GM19023 (cell line): ENCODE data around the gene SGPP1.
A peak's percentile ranks its signal among the peaks of the same experiment; 100 is the strongest.
"Not testable (repeated sequence)": the region's sequence is repeated elsewhere in the genome, so short reads cannot be mapped to it uniquely, and the experiment has no call there.

Source experiments
- ATAC-seq: cut with Tn5 transposase; IDR thresholded peaks from one replicate; pipeline ENCODE4 v1.9.1; 2021; ENCODE audit warnings: mild to moderate bottlenecking, moderate library complexity; ENCODE audit not compliant: unreplicated experiment

Gene SGPP1, protein sequence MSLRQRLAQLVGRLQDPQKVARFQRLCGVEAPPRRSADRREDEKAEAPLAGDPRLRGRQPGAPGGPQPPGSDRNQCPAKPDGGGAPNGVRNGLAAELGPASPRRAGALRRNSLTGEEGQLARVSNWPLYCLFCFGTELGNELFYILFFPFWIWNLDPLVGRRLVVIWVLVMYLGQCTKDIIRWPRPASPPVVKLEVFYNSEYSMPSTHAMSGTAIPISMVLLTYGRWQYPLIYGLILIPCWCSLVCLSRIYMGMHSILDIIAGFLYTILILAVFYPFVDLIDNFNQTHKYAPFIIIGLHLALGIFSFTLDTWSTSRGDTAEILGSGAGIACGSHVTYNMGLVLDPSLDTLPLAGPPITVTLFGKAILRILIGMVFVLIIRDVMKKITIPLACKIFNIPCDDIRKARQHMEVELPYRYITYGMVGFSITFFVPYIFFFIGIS

DNA sequence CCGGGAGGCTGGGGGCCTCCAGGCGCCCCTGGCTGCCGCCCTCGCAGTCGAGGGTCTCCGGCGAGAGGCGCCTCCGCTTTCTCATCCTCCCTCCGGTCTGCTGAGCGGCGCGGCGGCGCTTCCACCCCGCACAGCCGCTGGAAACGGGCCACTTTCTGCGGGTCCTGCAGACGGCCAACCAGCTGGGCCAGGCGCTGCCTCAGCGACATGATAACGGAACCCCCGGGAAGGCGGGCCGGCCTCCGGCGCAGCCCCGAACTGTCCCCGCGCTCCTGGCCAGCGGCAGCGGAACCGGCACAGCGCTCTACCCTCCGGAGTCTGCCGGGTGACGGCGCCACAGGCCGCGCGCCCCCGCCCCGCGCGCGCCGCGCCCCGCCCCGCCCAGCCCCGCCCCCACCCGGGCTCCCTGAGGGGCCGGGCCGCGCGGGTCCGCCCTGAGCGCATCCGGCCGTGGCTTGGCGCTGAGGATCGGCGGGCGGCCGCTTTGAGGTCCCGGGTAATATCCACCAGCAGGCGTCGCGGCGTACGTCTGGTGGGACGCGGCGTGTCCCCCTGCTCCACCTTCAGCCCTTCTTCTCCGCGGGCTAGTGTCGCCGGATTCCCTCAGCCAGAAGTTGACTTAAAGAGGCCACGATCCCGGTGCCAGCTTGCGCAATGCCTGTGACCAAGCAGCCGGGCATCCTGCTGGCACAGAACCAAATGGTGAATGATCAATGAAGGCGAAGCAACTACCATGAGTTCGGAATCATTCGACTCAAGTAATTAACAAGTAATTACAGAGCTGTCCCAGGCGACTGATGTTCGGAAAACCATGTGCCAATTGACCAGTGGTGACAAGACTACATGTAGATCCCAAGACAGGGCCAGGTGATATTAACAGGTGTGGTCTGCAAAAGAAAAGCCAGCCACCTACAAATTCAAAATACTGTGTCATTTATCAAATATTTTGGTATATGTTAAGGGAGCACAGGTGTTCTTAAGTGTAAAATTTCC is at the start of gene SGPP1:
TSS of gene SGPP1 (minus strand) at position 330 of the 993 bp plus-strand sequence. CDS start at position 209, 121 bp downstream.
- peak; percentile 89 for ATAC-seq

DNA sequence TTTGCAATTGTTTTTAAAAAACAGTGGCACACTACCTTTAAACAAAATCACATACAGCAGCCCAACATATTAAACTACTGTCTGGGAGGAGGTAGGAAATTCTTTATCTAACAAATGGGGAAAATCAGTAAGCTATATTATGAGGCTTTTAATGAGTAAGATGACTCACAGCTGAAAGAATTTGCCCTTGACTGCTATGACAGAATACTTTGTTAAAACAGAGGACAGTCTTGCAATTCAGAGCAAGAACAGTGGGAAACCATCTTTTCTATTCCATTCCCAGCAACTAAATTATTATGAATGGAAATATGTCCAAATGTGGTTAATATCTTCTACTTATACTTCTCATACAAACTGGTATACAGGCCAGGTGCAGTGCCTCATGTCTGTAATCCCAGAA is 49.2 kb upstream of the SGPP1 start:
- no peak for ATAC-seq

DNA sequence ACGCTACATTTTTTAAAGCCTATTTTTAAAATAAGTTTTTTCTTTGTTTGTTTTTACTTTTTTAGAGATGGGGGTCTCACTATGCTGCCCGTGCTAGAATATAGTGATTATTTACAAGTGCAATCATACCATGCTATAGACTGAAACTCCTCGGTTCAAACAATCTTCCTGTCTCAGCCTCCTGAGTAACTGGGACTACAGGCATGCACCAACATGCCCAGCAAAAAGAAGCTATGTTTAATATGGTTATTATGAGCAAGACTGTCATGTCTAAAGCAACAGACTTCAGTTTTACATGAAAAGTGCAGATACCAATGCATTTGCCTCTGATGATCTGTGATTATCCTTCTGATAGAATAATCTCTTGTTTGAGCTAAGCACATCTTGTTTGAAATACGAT is 45.6 kb upstream of the SGPP1 start:
- ATAC-seq, result no peak

DNA sequence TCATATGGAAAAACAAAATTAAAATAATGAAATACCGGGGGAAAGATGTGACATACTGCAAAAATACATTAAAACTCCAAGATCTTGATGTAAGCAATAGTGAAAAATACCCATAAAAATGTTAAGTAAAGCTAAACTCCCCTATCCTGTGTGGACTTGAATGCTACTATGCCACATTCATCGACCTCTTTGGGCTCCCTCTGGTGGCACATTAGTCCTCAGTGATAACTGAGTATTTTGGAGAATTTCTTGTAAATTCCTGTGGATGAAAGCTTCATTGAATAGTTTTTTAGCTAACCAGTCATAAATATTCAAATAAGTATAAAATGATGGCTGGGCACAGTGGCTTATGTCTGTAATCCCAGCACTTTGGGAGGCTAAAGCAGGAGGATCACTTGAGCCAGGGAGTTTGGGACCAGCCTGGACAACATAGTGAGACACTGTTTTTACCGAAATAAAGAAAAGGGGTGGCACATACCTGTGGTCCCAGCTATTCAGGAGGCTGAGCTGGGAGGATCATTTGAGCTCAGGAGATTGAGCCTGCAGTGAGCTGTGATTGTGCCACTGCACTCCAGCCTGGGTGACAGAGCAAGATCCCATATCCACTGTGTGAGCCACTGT is 42.4 kb upstream of the SGPP1 start:
- no peak for ATAC-seq

DNA sequence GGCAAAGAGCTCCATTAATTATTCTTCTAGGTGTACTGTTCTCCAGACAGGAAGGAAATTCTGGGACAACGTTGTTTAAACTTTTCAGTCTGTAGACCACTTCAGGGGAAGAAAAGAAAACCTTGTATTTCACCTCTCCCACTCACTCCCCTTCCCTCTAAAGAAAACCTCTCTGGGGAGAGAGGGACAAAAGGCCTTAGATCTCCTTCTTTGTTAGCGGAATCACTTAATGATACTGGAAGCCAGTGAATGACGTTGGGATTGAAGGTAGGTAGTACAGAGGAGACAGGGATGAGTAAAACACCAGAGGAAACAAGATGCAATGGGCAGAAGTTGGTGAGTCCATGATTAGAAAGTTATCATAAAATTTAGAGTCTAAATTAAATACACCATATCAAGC is 38.7 kb upstream of the SGPP1 start:
- ATAC-seq, result no peak

DNA sequence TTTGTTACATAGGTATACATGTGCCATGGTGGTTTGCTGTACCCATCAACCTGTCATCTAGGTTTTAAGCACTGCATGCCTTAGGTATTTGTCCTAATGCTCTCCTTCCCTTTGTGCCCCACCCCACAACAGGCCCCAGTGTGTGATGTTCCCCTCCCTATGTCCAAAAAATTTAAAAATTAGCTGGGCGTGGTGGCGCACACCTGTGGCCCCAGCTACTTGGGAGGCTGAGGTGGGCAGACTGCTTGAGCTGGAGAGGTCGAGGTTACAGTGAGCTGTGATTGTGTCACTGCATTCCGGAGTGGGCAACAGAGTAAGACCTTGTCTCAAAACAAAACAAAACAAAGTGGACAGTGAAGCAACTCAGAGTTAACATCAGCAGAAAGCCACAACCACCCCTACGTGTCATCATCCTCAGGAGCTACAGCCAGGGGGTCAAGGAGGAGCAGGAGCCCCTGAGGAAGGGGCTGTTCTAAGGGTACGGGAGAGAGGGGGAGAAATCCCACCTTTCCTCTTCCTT is 36.8 kb upstream of the SGPP1 start:
- no peak for ATAC-seq

GRCh38 chr14:63764103-63764502 is 36.2 kb upstream of the SGPP1 start:
- no peak for ATAC-seq

GRCh38 chr14:63761351-63762117 is 33.7 kb upstream of the SGPP1 start:
- no peak for ATAC-seq

GRCh38 chr14:63760014-63760413 is 32.1 kb upstream of the SGPP1 start:
- ATAC-seq, result no peak

DNA sequence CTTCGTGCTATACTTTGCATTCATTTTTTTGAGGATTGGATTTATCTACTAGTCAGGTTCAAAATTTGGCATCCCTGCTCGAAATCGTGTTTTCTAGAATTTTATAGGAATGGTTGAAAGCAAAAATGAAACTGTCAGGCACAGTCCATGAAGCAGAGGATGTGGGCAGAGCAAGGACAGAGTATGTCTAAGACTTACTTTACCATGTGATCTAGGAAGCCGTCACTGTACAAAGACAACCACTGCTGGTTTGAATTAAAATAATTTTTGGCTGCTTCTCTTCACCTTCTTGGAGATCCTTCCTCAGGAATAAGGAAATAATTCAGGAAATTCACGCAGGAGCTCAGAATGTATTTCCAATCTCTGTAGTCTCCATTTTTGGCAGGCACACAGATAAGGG is 31.6 kb upstream of the SGPP1 start:
- ATAC-seq, result no peak

DNA sequence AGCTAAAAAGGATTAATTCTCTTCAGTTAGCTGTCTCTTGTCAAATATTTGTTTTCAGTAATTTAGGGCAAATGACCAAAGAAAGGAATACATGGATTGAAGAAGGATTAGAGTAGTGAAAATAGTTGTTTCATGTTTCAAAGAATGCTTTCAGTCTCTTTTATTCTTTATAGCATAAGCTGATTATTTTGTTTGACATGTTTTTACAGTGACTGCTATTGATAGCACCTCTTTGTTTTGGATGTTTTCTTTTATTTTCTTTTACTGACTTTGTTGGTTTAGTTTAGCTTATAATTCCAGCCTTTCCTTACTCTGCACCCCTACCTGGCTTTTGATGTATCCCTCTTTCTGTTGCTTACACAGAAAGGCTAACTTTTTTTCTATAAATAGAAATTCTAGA is 29.3 kb upstream of the SGPP1 start:
- ATAC-seq, result no peak

DNA sequence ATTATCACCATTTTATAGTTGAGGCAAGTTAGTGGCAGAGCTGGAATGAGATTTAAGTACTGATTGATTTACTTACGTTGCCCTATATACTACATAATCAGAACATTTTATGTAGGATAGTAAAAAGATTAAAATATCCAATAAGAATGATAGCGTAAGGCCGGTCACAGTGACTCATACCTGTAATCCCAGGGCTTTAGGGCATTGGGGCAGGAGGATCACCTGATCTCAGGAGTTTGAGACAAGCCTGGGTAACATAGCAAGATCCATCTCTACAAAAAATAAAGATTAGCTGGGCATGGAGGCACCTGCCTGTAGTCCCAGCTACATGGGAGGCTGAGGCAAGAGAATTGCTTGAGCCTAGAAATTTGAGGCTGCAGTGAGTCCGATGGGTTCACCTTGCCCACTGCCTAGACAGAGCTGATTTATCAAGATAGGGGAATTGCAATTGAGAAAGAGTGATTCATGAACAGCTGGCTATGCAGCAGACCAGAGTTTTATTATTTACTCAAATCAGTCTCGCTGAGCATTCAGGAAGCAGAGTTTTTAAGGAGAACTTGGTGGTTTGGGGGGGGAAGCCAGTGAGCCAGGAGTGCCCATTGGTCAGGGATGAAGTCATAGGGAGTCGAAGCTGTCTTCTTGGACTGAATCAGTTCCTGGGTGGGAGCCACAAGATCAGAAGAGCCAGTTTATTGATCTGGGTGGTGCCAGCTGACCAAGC is 24.7 kb upstream of the SGPP1 start:
- ATAC-seq, result no peak

DNA sequence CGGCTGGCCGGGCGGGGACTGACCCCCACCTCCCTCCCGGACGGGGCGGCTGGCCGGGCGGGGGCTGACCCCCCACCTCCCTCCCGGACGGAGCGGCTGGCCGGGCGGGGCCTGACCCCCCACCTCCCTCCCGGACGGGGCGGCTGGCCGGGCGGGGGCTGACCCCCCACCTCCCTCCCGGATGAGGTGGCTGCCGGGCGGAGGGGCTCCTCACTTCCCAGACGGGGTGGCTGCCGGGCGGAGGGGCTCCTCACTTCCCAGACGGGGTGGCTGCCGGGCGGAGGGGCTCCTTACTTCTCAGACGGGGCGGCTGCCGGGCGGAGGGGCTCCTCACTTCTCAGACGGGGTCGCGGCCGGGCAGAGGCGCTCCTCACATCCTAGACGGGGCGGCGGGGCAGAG is 23.2 kb upstream of the SGPP1 start:
- ATAC-seq, result not testable (repeated sequence)

- no peak for ATAC-seq
Observed at GRCh38 chr14:63747846-63748245, 20.0 kb upstream of the SGPP1 start.

DNA sequence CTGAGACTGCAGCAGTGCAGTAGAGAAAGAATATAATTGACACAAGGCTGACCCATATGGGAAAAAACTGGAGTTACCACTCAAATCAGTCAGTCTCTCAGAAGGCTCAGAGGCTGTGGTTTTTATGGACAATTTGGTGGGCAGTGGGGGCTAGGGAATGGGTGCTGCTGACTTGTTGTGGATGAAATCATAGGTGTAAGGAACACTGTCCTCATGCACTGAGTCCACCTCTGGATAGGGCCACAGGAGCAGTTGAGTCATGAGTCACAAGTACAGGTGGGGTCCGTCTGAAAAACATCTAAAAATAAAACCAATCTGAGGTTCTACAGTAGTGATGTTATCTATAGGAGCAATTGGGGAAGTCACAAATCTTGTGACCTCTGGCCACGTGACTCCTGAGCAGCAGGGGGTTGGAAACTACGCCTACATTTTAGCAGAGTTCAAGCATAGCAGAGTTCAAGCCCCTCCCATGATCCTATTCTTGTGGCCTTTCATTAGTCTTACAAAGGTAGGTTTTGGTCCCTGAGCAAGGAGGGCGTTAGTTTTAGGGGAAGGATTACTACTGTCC is 18.1 kb upstream of the SGPP1 start:
- peak; percentile 75 for ATAC-seq

DNA sequence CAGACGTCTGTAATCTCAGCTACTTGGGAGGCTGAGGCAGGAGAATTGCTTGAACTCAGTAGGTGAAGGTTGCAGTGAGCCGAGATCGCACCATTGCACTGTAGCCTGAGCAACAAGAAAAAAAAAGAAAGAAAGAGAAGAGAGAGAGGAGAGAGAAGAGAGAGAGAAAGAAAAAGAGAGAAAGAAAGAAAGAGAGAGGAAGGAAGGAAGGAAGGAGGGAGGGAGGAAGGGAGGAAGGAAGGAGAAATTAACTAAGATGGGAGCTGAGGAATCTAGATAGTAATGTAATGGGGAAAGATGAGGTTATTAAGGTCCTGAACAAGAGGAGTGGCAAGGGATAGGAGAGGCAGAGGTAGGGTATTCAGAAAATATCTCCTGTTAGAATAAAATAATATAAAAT is 17.4 kb upstream of the SGPP1 start:
- no peak for ATAC-seq

DNA sequence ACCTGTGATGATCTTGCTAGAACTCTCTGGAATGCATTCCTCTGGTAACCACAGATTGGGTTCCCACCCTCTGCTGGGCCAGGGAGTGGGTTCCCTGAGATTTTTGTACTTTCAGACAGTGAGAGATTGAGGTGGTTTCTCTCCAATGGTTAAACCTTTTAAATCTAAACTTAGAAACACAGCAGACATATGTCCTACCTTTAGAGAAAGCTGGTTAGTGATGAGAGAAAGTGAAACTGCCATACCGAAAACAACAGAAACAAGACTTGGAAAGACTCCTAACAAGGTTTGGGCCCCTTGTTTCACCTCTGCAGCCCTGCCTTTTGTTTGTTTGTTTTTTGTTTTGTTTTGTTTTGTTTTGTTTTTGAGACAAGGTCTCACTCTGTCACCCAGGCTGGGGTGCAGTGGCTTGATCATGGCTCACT is 9.7 kb upstream of the SGPP1 start:
- ATAC-seq, result peak; percentile 76

DNA sequence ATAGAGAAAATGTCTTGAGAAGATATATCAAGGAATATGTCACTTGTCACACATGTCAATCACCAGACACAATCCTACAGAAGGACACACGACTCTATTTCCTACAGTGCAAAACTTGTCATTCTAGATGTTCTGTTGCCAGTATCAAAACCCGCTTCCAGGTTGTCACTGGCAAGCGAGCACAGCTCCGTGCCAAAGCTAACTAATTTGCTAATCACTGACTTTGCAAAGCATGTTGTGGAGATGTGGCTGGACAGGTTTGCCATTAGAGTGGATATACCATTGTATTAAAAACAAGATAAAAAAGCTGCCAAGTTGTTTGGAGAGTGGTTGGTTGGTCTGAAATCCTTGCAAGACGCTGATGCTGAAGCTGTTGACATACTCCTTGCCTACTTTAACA is 7.9 kb upstream of the SGPP1 start:
- ATAC-seq, result no peak

- ATAC-seq, result no peak
Observed at GRCh38 chr14:63730659-63731058, 2.8 kb upstream of the SGPP1 start.
